ENCODE measurements around the gene MRPL55.

Gene MRPL55

GRCh38 chr1:228084325-228084724 is 24.8 kb downstream of the MRPL55 start:
- DNase-seq (ENCODE audit: low spot score), result no peak

DNA sequence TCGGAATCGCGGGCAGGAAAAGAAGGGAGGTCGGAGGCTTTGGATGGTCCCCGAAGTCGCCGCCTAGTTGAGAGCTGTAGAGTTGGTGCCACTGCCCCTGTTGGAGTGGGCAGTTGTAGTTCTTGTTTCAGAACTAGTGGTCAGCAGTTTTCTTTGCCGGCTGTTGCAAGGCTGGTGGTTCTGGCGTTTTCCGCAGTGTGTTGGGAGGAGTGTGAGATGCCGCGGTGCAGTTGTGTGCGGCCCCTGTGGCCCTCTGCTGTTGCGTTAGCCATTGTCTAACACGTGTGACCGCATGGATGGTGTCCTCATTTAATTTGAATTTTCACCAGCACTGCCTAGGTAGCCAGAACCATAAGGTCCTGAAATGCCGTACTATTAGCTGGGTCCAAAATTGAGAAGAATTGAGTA is 25.2 kb downstream of the MRPL55 start:
- DNase-seq (ENCODE audit: low spot score), result no peak

GRCh38 chr1:228082918-228083870 is 25.9 kb downstream of the MRPL55 start:
- DNase-seq (ENCODE audit: low spot score), result no peak

DNA sequence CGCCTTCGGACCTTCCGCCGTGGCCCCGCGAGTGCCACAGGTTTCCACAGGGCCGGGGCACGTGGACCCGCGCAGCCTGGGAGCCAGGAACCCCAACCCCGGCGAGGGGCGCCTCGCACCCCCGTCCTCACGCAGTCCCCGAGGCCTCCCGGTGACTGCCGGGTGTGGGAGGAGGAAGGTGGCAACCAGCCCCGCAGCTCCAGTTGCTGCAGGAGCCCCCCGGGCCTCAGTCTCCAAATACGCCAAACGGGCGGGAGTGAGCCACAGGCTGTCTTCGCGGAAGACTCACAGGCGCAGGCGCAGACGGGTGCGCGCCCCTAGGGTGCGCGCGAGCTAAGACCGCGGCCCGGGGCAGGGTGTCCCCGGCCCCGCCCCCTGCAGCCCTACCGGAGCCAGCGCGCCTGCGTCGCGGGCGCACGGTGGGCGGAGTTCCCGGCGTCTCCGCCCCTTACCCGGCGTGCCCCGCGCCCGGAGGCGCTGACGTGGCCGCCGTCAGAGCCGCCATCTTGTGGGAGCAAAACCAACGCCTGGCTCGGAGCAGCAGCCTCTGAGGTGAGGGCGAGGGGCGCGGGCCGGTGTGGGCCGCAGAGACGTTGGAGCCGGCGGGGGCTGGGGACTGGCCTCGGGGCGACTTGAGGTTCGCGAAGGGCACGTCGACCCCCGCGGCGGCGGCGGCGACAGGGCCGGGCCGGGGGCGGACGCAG is 26.7 kb downstream of the MRPL55 start, which contains the start of gene ARF1:
Gene ARF1, plus strand, starts transcription at position 495 of the 704 bp plus-strand sequence. CDS start 14,407 bp downstream, outside the sequence.
- DNase-seq (ENCODE audit: low spot score), result peak; percentile 94

GRCh38 chr1:228081578-228082213 is 27.4 kb downstream of the MRPL55 start:
- no peak for DNase-seq (ENCODE audit: low spot score)

DNA sequence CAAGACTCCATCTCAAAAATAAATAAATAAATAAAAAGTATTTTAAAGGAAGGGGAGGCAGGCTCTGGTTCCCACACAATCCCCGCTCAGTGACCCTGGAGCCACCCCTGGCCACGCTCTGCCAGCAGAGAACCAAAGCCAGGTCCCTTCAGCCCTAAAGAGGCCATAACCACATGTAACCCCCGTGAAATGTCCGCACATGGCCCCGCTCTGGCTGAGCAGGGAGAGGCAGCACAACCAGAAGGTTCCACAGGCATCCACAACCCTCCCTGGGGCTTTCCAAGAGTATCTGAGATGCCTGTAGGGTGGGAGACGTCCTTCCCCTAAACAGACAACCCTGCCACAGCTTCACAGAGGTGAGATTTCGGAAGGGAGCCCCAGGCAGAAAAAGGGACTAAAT is 28.0 kb downstream of the MRPL55 start:
- no peak for DNase-seq (ENCODE audit: low spot score)

- DNase-seq (ENCODE audit: low spot score), result no peak
These were observed 29.4 kb downstream of the MRPL55 start for GRCh38 chr1:228079601-228080263.

DNA sequence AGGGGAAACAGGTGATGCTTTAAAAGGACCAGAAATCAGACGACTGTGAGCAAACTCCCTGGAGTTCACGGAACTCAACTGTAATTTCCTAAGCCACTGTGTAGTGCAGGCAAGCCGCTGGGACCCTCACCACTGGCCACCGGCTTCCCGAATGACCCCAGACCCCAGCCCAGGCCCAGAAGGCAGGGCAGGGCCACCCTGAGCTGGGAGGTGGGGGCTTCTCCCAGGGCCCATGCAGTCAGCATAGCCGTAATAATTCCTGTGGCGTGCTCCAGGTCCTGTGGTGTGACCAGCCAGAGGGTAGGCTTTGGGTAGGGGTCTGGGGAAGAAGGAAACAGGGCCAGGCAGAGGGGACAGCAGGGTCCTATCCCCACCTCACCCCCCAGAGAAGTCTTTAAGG is 30.1 kb downstream of the MRPL55 start:
- no peak for DNase-seq (ENCODE audit: low spot score)

GRCh38 chr1:228077565-228078330 is 31.4 kb downstream of the MRPL55 start:
- DNase-seq (ENCODE audit: low spot score), result no peak

DNA sequence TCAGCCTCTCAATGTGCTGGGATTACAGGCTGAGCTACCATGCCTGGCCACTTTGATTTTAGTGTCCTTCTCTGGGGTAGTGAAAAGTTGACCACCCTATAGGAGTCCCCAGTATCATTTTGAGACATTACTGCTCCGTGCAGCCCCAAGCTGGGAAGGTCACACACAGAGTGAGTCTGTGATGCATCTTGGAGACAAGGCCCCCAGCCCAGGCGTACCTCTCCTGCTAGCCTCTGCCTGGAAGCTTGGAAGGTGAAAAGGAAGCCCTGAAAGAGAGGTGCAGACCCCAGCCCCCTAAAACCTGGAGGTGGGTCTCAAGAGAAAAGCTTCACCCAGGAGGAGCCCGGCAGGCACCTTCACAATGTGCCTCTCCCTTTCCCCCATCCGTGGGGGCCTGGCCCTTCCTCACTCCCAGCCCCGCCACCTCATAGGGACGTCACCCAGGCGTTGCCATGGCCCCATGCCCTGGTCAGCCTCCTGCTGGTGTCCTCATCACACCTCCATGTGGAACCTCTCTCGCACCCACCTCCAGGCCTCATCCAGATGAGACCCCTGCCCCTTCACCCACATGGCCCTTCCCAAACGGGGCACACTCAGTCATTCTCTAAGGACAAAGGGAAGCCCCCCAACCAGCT is 32.2 kb downstream of the MRPL55 start:
- no peak for DNase-seq (ENCODE audit: low spot score)

GRCh38 chr1:228075801-228076271 is 33.3 kb downstream of the MRPL55 start:
- DNase-seq (ENCODE audit: low spot score), result no peak

- no peak for DNase-seq (ENCODE audit: low spot score)
These were observed 34.0 kb downstream of the MRPL55 start for GRCh38 chr1:228074954-228075730.

DNA sequence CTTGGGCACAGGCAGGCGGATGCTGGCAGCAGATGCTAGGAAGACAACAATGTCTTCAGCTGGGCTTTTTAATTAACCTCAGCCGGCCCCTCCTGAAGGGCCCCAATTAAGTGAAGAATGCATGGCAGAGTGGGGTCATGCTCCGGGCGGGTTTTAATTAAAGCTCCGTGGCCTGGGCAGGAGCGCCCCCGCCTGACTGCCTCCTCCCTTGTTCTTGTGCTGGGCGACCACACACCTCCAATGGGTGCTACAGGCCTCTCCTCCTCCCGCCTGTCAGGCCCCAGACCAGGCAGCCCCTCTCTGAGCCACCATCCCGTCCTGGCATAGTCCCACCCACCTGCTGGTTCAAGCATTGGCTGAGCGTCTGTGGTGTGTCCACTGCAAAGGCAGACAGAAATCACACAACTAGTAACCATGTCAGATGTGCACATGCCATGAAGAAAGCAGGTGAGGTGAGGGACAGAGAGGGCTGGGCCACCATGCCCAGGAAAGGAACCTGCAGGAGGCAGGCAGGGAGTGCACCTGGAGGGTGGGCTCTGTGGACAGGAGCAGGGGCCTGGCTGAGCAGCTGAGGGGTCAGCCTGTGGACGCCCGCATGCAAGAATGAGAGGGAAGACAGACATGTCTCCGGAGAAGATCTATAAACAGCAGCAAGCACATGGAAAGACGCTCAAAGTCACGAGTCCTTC is 35.1 kb downstream of the MRPL55 start:
- DNase-seq (ENCODE audit: low spot score), result no peak

GRCh38 chr1:228073061-228073856 is 35.8 kb downstream of the MRPL55 start:
- no peak for DNase-seq (ENCODE audit: low spot score)

DNA sequence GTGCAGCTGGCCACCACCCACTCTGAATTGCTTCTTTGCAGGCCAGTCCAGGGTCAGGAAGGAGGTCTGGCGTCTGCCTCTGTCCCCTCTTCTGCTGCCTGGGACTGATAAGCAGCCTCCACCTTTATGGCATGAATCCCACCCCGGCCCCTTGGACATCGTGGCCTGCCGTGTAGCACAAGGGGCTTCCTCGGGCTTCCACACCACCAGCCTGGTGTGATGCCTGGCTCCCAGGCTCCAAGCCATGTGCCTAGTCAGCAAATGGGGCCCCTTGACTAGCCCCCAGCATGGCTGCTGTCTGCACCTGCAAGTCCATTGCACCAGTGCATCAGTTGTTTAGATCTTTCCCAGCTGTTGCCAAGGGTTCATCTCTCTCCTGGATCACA is 36.4 kb downstream of the MRPL55 start:
- no peak for DNase-seq (ENCODE audit: low spot score)

DNA sequence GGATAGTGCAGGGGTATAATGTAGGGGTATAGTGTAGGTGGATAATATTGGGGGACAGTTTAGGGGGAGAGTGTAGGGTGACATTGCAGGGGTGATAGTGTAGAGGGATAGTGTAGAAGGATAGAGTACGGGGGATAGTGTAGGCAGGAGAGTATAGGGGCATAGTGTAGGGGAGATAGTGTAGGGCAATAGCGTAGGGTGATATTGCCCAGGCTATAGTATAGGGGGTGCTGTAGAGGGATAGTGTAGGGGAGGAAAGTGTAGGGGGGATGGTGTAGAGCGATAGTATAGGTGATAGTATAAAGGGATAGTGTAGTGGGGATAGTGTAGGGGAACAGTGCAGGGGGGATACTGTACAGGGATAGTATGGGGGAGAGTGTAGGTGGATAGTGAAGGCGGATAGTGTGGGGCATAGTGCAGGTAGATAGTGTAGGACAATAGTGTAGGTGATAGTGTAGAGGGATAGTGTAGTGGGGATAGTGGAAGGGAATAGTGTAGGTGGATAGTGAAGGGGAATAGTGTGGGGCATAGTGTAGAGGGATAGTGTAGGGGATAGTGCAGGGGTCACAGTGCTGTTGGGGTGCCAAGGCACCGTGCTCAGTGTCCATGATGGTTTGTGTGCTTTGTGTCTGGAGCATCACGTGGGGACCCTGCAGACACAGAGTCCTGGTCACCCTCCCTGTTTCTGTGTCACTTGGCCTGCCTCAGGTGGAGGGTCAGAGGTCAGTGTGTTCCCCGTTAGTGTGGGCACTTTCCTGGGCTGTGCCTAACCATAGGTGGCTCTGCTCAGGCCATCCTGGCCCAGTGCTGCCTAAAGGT is 37.1 kb downstream of the MRPL55 start:
- DNase-seq (ENCODE audit: low spot score), result no peak

- DNase-seq (ENCODE audit: low spot score), result no peak
These were observed 38.2 kb downstream of the MRPL55 start for GRCh38 chr1:228070851-228071250.
